ENCODE measurements around the gene SPATC1L.

- TF ChIP-seq CTCF (IDR thresholded peaks at IDR 0.05) (no peak), EZH2 (IDR thresholded peaks at IDR 0.05; ENCODE audit: borderline replicate concordance, insufficient read depth, low read depth, low read length, poor library complexity, severe bottlenecking) (no peak)
Measured at GRCh38 chr21:46122237-46122671, 62.0 kb downstream of the SPATC1L start.

All from B cell (primary cell).